Upper lobe of left lung (tissue), 4 donors: ENCODE results near the gene MARCHF9.

Experiments used
- POLR2AphosphoS5 ChIP-seq, 2 donors: sonication (generic); formaldehyde crosslinking; IDR thresholded peaks; one replicate each; pipeline ENCODE4 v1.5.1; 2017; ENCODE audit warnings: antibody characterized with exemption in 2 of 2
- TF ChIP-seq, protein P1 (sequence below), 6 experiments: fragments of 450-650 bp in 4 of 6; fragments of 200-600 bp in 2 of 6; sonication (generic) in 2 of 6; IDR thresholded peaks; one replicate each; pipeline ENCODE4 v1.5.1; 2016 to 2019; ENCODE audit warnings: antibody characterized with exemption in 6 of 6

GRCh38 chr12:57726884-57727757, 27.8 kb upstream of the MARCHF9 start:
- TF ChIP-seq, protein P1, sequence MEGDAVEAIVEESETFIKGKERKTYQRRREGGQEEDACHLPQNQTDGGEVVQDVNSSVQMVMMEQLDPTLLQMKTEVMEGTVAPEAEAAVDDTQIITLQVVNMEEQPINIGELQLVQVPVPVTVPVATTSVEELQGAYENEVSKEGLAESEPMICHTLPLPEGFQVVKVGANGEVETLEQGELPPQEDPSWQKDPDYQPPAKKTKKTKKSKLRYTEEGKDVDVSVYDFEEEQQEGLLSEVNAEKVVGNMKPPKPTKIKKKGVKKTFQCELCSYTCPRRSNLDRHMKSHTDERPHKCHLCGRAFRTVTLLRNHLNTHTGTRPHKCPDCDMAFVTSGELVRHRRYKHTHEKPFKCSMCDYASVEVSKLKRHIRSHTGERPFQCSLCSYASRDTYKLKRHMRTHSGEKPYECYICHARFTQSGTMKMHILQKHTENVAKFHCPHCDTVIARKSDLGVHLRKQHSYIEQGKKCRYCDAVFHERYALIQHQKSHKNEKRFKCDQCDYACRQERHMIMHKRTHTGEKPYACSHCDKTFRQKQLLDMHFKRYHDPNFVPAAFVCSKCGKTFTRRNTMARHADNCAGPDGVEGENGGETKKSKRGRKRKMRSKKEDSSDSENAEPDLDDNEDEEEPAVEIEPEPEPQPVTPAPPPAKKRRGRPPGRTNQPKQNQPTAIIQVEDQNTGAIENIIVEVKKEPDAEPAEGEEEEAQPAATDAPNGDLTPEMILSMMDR (IDR thresholded peaks at IDR 0.05), result peak in 5 of 6 experiments; percentile 14 to 60 (median 35)
- TF ChIP-seq POLR2AphosphoS5 (IDR thresholded peaks at IDR 0.05), result no peak
